H9 (cell line): ENCODE data around the gene NSUN6. TPM values are rescaled to one million over a fixed set of nuclear protein-coding genes. Genes with fewer than 3 reads are reported as not detected.

Source experiments
- DNase-seq: peaks from one replicate; pipeline ENCODE4 v3.0.0-alpha.2; 2017
- H2AFZ ChIP-seq: one replicate; pipeline ENCODE4 v1.6.1; 2013; ENCODE audit warnings: mild to moderate bottlenecking, low read length, control low read depth, moderate library complexity
- H2AK5ac ChIP-seq: 2 replicates; pipeline ENCODE4 v1.6.1; 2013; ENCODE audit warnings: low read length, control low read depth, mixed read lengths; ENCODE audit not compliant: insufficient read length
- H2BK120ac ChIP-seq: one replicate; pipeline ENCODE4 v1.6.1; 2013; ENCODE audit warnings: low read depth, mild to moderate bottlenecking, low read length, control low read depth, inconsistent platforms; ENCODE audit not compliant: poor library complexity, severe bottlenecking
- H2BK12ac ChIP-seq: 2 replicates; pipeline ENCODE4 v1.6.1; 2013; ENCODE audit warnings: low read length, control low read depth, mixed read lengths, low read depth; ENCODE audit not compliant: insufficient read length
- H2BK15ac ChIP-seq: 2 replicates; pipeline ENCODE4 v1.6.1; 2013; ENCODE audit warnings: low read depth, low read length, control low read depth
- H2BK20ac ChIP-seq: one replicate; pipeline ENCODE4 v1.6.1; 2013; ENCODE audit warnings: low read depth, mild to moderate bottlenecking, low read length, control low read depth, inconsistent platforms; ENCODE audit not compliant: poor library complexity, severe bottlenecking
- H2BK5ac ChIP-seq: 2 replicates; pipeline ENCODE4 v1.6.1; 2013; ENCODE audit warnings: low read length, control low read depth, mixed read lengths; ENCODE audit not compliant: insufficient read length
- H3K14ac ChIP-seq: 2 replicates; pipeline ENCODE4 v1.6.1; 2013; ENCODE audit warnings: low read length, control low read depth; ENCODE audit not compliant: insufficient read depth
- H3K18ac ChIP-seq: 2 replicates; pipeline ENCODE4 v1.6.1; 2013; ENCODE audit warnings: low read depth, mild to moderate bottlenecking, mixed read lengths, low read length, control low read depth; ENCODE audit not compliant: insufficient read length
- H3K23ac ChIP-seq: 2 replicates; pipeline ENCODE4 v1.6.1; 2013; ENCODE audit warnings: low read length, control low read depth, mixed read lengths, low read depth; ENCODE audit not compliant: insufficient read length
- H3K23me2 ChIP-seq: 2 replicates; pipeline ENCODE4 v1.6.1; 2013; ENCODE audit warnings: low read depth, mild to moderate bottlenecking, mixed read lengths, low read length, control low read depth; ENCODE audit not compliant: insufficient read length, poor library complexity, severe bottlenecking
- H3K27ac ChIP-seq: 2 replicates; pipeline ENCODE4 v1.5.1; 2013; ENCODE audit warnings: low read length, control low read depth, mixed read lengths, low read depth; ENCODE audit not compliant: insufficient read length
- H3K27me3 ChIP-seq: 2 replicates; pipeline ENCODE4 v1.6.1; 2013; ENCODE audit warnings: low read length, control low read depth, inconsistent platforms; ENCODE audit not compliant: insufficient read depth
- H3K4ac ChIP-seq: 2 replicates; pipeline ENCODE4 v1.6.1; 2013; ENCODE audit warnings: low read depth, mild to moderate bottlenecking, control low read depth, inconsistent platforms, low read length, moderate library complexity
- H3K4me1 ChIP-seq: 2 replicates; pipeline ENCODE4 v1.6.1; 2013; ENCODE audit warnings: low read length, control low read depth, inconsistent platforms; ENCODE audit not compliant: insufficient read depth
- H3K4me2 ChIP-seq: 2 replicates; pipeline ENCODE4 v1.6.1; 2013; ENCODE audit warnings: low read length, control low read depth, mixed read lengths; ENCODE audit not compliant: insufficient read length, insufficient read depth
- H3K56ac ChIP-seq: 2 replicates; pipeline ENCODE4 v1.6.1; 2013; ENCODE audit warnings: low read depth, mild to moderate bottlenecking, mixed read lengths, low read length, control low read depth; ENCODE audit not compliant: insufficient read length
- H3K79me1 ChIP-seq: 2 replicates; pipeline ENCODE4 v1.6.1; 2013; ENCODE audit warnings: low read depth, mild to moderate bottlenecking, moderate library complexity, low read length, control low read depth, inconsistent platforms; ENCODE audit not compliant: insufficient read depth, poor library complexity, severe bottlenecking
- H3K79me2 ChIP-seq: 2 replicates; pipeline ENCODE4 v1.6.1; 2013; ENCODE audit warnings: low read length, control low read depth, inconsistent platforms; ENCODE audit not compliant: insufficient read depth
- H3K9ac ChIP-seq: 2 replicates; pipeline ENCODE4 v1.6.1; 2013; ENCODE audit warnings: low read length, control low read depth, mixed read lengths; ENCODE audit not compliant: insufficient read length; ENCODE audit errors: extremely low read depth
- H3K9me3 ChIP-seq: one replicate; pipeline ENCODE4 v1.6.1; 2013; ENCODE audit warnings: low read depth, low read length, inconsistent platforms; ENCODE audit not compliant: control insufficient read depth
- H3T11ph ChIP-seq: one replicate; pipeline ENCODE4 v1.6.1; 2013; ENCODE audit warnings: mild to moderate bottlenecking, low read length, control low read depth, inconsistent platforms
- H4K20me1 ChIP-seq: one replicate; pipeline ENCODE4 v1.6.1; 2013; ENCODE audit not compliant: control insufficient read depth, insufficient read length, insufficient read depth
- H4K5ac ChIP-seq: 2 replicates; pipeline ENCODE4 v1.6.1; 2013; ENCODE audit warnings: low read depth, mild to moderate bottlenecking, mixed read lengths, low read length, control low read depth; ENCODE audit not compliant: insufficient read length
- H4K8ac ChIP-seq: replicated peaks from 2 replicates; pipeline ENCODE4 v1.6.1; 2013; ENCODE audit warnings: low read length, control low read depth, mixed read lengths, low read depth; ENCODE audit not compliant: insufficient read length
- H4K91ac ChIP-seq: 2 replicates; pipeline ENCODE4 v1.6.1; 2013; ENCODE audit warnings: low read depth, mild to moderate bottlenecking, moderate library complexity, mixed read lengths, low read length, control low read depth; ENCODE audit not compliant: insufficient read length
- H3K27ac Mint-ChIP-seq, 3 experiments: 2 replicates in 2 of 3; 3 replicates in 1 of 3; pipeline ENCODE4 v1.8.0; 2020 to 2021; ENCODE audit warnings: mixed read lengths in 3 of 3, mild to moderate bottlenecking in 1 of 3, moderate library complexity in 1 of 3
- H3K27me3 Mint-ChIP-seq: 2 replicates; pipeline ENCODE4 v1.8.0; 2021; ENCODE audit warnings: low read depth, mild to moderate bottlenecking, moderate library complexity, mixed read lengths
- H3K36me3 Mint-ChIP-seq, 3 experiments: 2 replicates in 2 of 3; 3 replicates in 1 of 3; pipeline ENCODE4 v1.8.0; 2020 to 2021; ENCODE audit warnings: low read depth in 3 of 3, mixed read lengths in 3 of 3; ENCODE audit not compliant: insufficient read depth in 1 of 3
- H3K4me1 Mint-ChIP-seq, 2 experiments: 2 replicates each; pipeline ENCODE4 v1.8.0; 2020; ENCODE audit warnings: mixed read lengths in 2 of 2
- H3K4me3 Mint-ChIP-seq, 2 experiments: 2 replicates in 1 of 2; 3 replicates in 1 of 2; pipeline ENCODE4 v1.8.0; 2020 to 2021; ENCODE audit warnings: mild to moderate bottlenecking in 2 of 2, mixed read lengths in 2 of 2, moderate library complexity in 1 of 2
- H3K9me3 Mint-ChIP-seq, 2 experiments: 2 replicates in 1 of 2; 3 replicates in 1 of 2; pipeline ENCODE4 v1.8.0; 2020; ENCODE audit warnings: mild to moderate bottlenecking in 2 of 2, mixed read lengths in 2 of 2, moderate library complexity in 1 of 2
- CTCF ChIP-seq: fragments of 200-600 bp; sonication (generic); conservative IDR thresholded peaks from 3 replicates; pipeline ENCODE4 v1.8.0; 2021; ENCODE audit warnings: antibody characterized with exemption, mild to moderate bottlenecking
- WGBS: extraction: QIAGEN DNeasy Blood & Tissue Kit; methylation state at CpG from one replicate; pipeline ENCODE4 v1.1.7; 2013; ENCODE audit warnings: missing lambda C conversion rate, low lambda C conversion rate, mixed read lengths; ENCODE audit not compliant: insufficient read length; ENCODE audit errors: extremely low coverage; 5-methylcytosine and 5-hydroxymethylcytosine counted together
- total RNA-seq: library from RNA; stranded (reverse); gene quantifications from 2 replicates; pipeline ENCODE4 v1.2.1, GENCODE V29; 2021

Gene NSUN6
- total RNA-seq, 1 experiment from 2014 or later = 11.9 TPM

GRCh38 chr10:18523858-18524257 lies 127.5 kb downstream of the NSUN6 start:
- Histone ChIP-seq H3K79me1 (no peaks in the 10 kb centered on the region), H4K91ac (no peak overlapping the region), H4K20me1 (no peaks in the 10 kb centered on the region), H3K4me1 (no peaks in the 10 kb centered on the region; the same call in 1 of the 2 replicates), H4K5ac (no peak overlapping the region), H3K18ac (no peak overlapping the region), H3K4ac (no peak overlapping the region), H3K27me3 (no peaks in the 10 kb centered on the region), H3K14ac (no peak overlapping the region), H2BK15ac (no peak overlapping the region), H3K9me3 (no peaks in the 10 kb centered on the region), H3K9ac (no peak overlapping the region), H2BK120ac (no peak overlapping the region), H3K27ac (no peak overlapping the region), H4K8ac (no peak overlapping the region), H3K23ac (no peak overlapping the region), H3K56ac (no peak overlapping the region), H2AFZ (no peak overlapping the region), H3K23me2 (no peaks in the 10 kb centered on the region), H3K79me2 (no peaks in the 10 kb centered on the region), H2BK12ac (no peak overlapping the region), H3K4me2 (no peak overlapping the region), H2BK5ac (no peak overlapping the region), H2AK5ac (no peak overlapping the region), H3T11ph (no peak overlapping the region), H2BK20ac (no peak overlapping the region)
- DNase-seq = no peak
- no peaks in the 10 kb centered on the region; the same call in 1 of the 2 replicates for H3K27me3 Mint-ChIP-seq
- TF ChIP-seq CTCF = no peak
- no CpG with 5 or more reads among the region's 2 CpGs for WGBS
- no peaks in the 10 kb centered on the region for H3K9me3 Mint-ChIP-seq
- H3K4me3 Mint-ChIP-seq = no peak overlapping the region
- no peak overlapping the region for H3K27ac Mint-ChIP-seq
- no peaks in the 10 kb centered on the region; a peak in 1 of 7 replicates for H3K36me3 Mint-ChIP-seq
- H3K4me1 Mint-ChIP-seq = peaks cover 2 to 5% of the 10 kb centered on the region in 2 experiments; a peak in 3 of 4 replicates
